H1 (cell line): ENCODE data around the gene PPOX. TPM values are rescaled to one million over a fixed set of nuclear protein-coding genes. Genes with fewer than 3 reads are reported as not detected.

Experiments
- CBX8 ChIP-seq: fragments of 300-800, 300-1000 bp; sonication (generic); IDR thresholded peaks from 2 replicates; pipeline ENCODE4 v1.7.1; 2016; ENCODE audit warnings: low read depth, low read length, borderline replicate concordance
- CHD1 ChIP-seq: IDR thresholded peaks from 2 replicates; pipeline ENCODE4 v1.6.1; 2012; ENCODE audit warnings: low read depth, low read length, improper control_type of control experiment
- HDAC6 ChIP-seq: IDR thresholded peaks from one replicate; pipeline ENCODE4 v1.7.1; 2012; ENCODE audit warnings: low read depth, mild to moderate bottlenecking, inconsistent platforms, low read length, moderate library complexity
- TEAD4 ChIP-seq: IDR thresholded peaks from 2 replicates; pipeline ENCODE4 v1.6.1; 2012; ENCODE audit warnings: low read depth, low read length, inconsistent platforms, mixed read lengths
- polyA plus RNA-seq, 7 experiments: library from polyadenylated mRNA; depleted of rRNA in 3 of 7; stranded (reverse) in 5 of 7; unstranded in 2 of 7; fragments of >200 nt in 5 of 7; fragments of 200-250 nt in 2 of 7; gene quantifications; 1 replicate in 5 of 7; 2 replicates in 1 of 7; 4 replicates in 1 of 7; pipeline versions ENCODE4 v1.2.1 to v1.2.3, GENCODE V29; 2011 to 2013; ENCODE audit warnings: missing spikeins in 2 of 7, mixed read lengths in 2 of 7
- total RNA-seq: library from RNA; stranded (reverse); fragmentation: NEBNext Ultra II Directional; extraction: Animal tissue kit (Norgen Biotek cat#: 25700); gene quantifications from 2 replicates; pipeline ENCODE4 v1.2.1, GENCODE V29; 2021

The PPOX gene
- total and polyA plus RNA-seq, 2 of the 8 experiments (the other 6 are each of a cell fraction or from before 2014, with no cell fraction given), result 39.4 to 40.4 TPM

- no peak for TF ChIP-seq TEAD4
- no peak for TF ChIP-seq CBX8
- no peak for TF ChIP-seq CHD1
- no peak for TF ChIP-seq HDAC6
Observed at GRCh38 chr1:161190962-161191521, 24.8 kb downstream of the PPOX start (continued).
